ENCODE measurements around the gene SPRED2. TPM values are rescaled to one million over a fixed set of nuclear protein-coding genes. Genes with fewer than 3 reads are reported as not detected.
A peak's percentile ranks its signal among the peaks of the same experiment; 100 is the strongest.

Gene SPRED2
- total RNA-seq, 2 experiments from 2014 or later, result 9.5 to 12.7 TPM

- H3K36me3 Mint-ChIP-seq (ENCODE audit: low read depth), result no peaks in the 10 kb centered on the region
- POLR2A ChIA-PET, result interaction anchor here (0.8 to 1.1 kb wide), 2 partner anchors 56 to 130 kb away, joined by 3 to 4 read pairs; partner anchors contain the start of gene ACTR2
- H3K27ac Mint-ChIP-seq, result peak overlapping the region; percentile 16
- peaks cover 3% of the 10 kb centered on the region for H3K27me3 Mint-ChIP-seq (ENCODE audit: low read depth)
- no peak for ATAC-seq
- no peaks in the 10 kb centered on the region for H3K9me3 Mint-ChIP-seq (ENCODE audit: insufficient read depth)
- peaks cover 54% of the 10 kb centered on the region for H3K4me1 Mint-ChIP-seq (ENCODE audit: low read depth)
- CTCF ChIA-PET, result interaction anchor here (0.7 to 1.2 kb wide), 2 partner anchors 17 to 404 kb away, joined by 3 to 4 read pairs; no protein-coding TSS in a partner anchor
- no peak overlapping the region for H3K4me3 Mint-ChIP-seq
- no peak for DNase-seq
Measured at GRCh38 chr2:65357095-65357958, 75.1 kb downstream of the SPRED2 start.

GRCh38 chr2:65355186-65355831, 77.1 kb downstream of the SPRED2 start:
- CTCF ChIA-PET, result no interaction called here
- POLR2A ChIA-PET, result no interaction called here
- no peaks in the 10 kb centered on the region for H3K9me3 Mint-ChIP-seq (ENCODE audit: insufficient read depth)
- DNase-seq (no peak), ATAC-seq (no peak)
- peaks cover 3% of the 10 kb centered on the region for H3K27me3 Mint-ChIP-seq (ENCODE audit: low read depth)
- H3K36me3 Mint-ChIP-seq (ENCODE audit: low read depth), result no peaks in the 10 kb centered on the region
- peaks cover 43% of the 10 kb centered on the region for H3K4me1 Mint-ChIP-seq (ENCODE audit: low read depth)
- no peak overlapping the region for H3K4me3 Mint-ChIP-seq
- H3K27ac Mint-ChIP-seq, result no peak overlapping the region

- Mint-ChIP-seq H3K4me3 (no peak overlapping the region), H3K36me3 (ENCODE audit: low read depth) (no peaks in the 10 kb centered on the region), H3K27ac (no peak overlapping the region), H3K9me3 (ENCODE audit: insufficient read depth) (no peaks in the 10 kb centered on the region), H3K4me1 (ENCODE audit: low read depth) (peaks cover 43% of the 10 kb centered on the region), H3K27me3 (ENCODE audit: low read depth) (peaks cover 3% of the 10 kb centered on the region)
- ATAC-seq (no peak), DNase-seq (no peak)
- ChIA-PET POLR2A (no interaction called here), CTCF (no interaction called here)
Measured at GRCh38 chr2:65354773-65355172, 77.6 kb downstream of the SPRED2 start.

GRCh38 chr2:65353927-65354326, 78.5 kb downstream of the SPRED2 start:
- ChIA-PET CTCF (no interaction called here), POLR2A (no interaction called here)
- Mint-ChIP-seq H3K36me3 (ENCODE audit: low read depth) (no peaks in the 10 kb centered on the region), H3K4me3 (no peak overlapping the region), H3K27me3 (ENCODE audit: low read depth) (peaks cover 6% of the 10 kb centered on the region), H3K9me3 (ENCODE audit: insufficient read depth) (no peaks in the 10 kb centered on the region), H3K4me1 (ENCODE audit: low read depth) (peaks cover 40% of the 10 kb centered on the region), H3K27ac (no peak overlapping the region)
- ATAC-seq (no peak), DNase-seq (no peak)

GRCh38 chr2:65353046-65353445, 79.4 kb downstream of the SPRED2 start:
- H3K36me3 Mint-ChIP-seq (ENCODE audit: low read depth), result no peaks in the 10 kb centered on the region
- ChIA-PET CTCF (interaction anchor here (1.6 kb wide), 1 partner anchor 12 kb away, joined by 3 read pairs; no protein-coding TSS in a partner anchor), POLR2A (no interaction called here)
- H3K4me1 Mint-ChIP-seq (ENCODE audit: low read depth), result peaks cover 31% of the 10 kb centered on the region
- peaks cover 6% of the 10 kb centered on the region for H3K27me3 Mint-ChIP-seq (ENCODE audit: low read depth)
- H3K27ac Mint-ChIP-seq, result no peak overlapping the region
- no peak for ATAC-seq
- H3K4me3 Mint-ChIP-seq, result no peak overlapping the region
- no peaks in the 10 kb centered on the region for H3K9me3 Mint-ChIP-seq (ENCODE audit: insufficient read depth)
- DNase-seq, result no peak

- CTCF ChIA-PET, result interaction anchor here (0.7 to 1.6 kb wide), 2 partner anchors 13 to 59 kb away, joined by 3 read pairs; no protein-coding TSS in a partner anchor
- H3K4me3 Mint-ChIP-seq, result no peak overlapping the region
Measured at GRCh38 chr2:65351948-65352595, 80.3 kb downstream of the SPRED2 start.

GRCh38 chr2:65351234-65351947, 81.0 kb downstream of the SPRED2 start:
- Mint-ChIP-seq H3K36me3 (ENCODE audit: low read depth) (no peaks in the 10 kb centered on the region), H3K4me1 (ENCODE audit: low read depth) (peaks cover 18% of the 10 kb centered on the region), H3K9me3 (ENCODE audit: insufficient read depth) (no peaks in the 10 kb centered on the region), H3K27me3 (ENCODE audit: low read depth) (peaks cover 7% of the 10 kb centered on the region), H3K27ac (no peak overlapping the region), H3K4me3 (no peak overlapping the region)
- ATAC-seq, result no peak
- ChIA-PET POLR2A (no interaction called here), CTCF (interaction anchor here (0.7 to 1.5 kb wide), 4 partner anchors 8 to 60 kb away, joined by 3 to 7 read pairs (median 4); no protein-coding TSS in a partner anchor)
- DNase-seq, result no peak

More at GRCh38 chr2:65351948-65352595, 80.3 kb downstream of the SPRED2 start:
- ATAC-seq (no peak), DNase-seq (no peak)
- Mint-ChIP-seq H3K36me3 (ENCODE audit: low read depth) (no peaks in the 10 kb centered on the region), H3K9me3 (ENCODE audit: insufficient read depth) (no peaks in the 10 kb centered on the region), H3K27ac (no peak overlapping the region), H3K27me3 (ENCODE audit: low read depth) (peaks cover 6% of the 10 kb centered on the region), H3K4me1 (ENCODE audit: low read depth) (peaks cover 21% of the 10 kb centered on the region)
- POLR2A ChIA-PET, result interaction anchor here (0.6 kb wide), 1 partner anchor 48 kb away, joined by 3 read pairs; no protein-coding TSS in a partner anchor

- no peak for ATAC-seq
- peaks cover 16% of the 10 kb centered on the region for H3K4me1 Mint-ChIP-seq (ENCODE audit: low read depth)
Measured at GRCh38 chr2:65350651-65351056, 81.7 kb downstream of the SPRED2 start.

GRCh38 chr2:65349863-65350262, 82.5 kb downstream of the SPRED2 start:
- Mint-ChIP-seq H3K4me1 (ENCODE audit: low read depth) (peaks cover 12% of the 10 kb centered on the region), H3K27me3 (ENCODE audit: low read depth) (peaks cover 7% of the 10 kb centered on the region), H3K27ac (no peak overlapping the region), H3K9me3 (ENCODE audit: insufficient read depth) (no peaks in the 10 kb centered on the region), H3K4me3 (no peak overlapping the region), H3K36me3 (ENCODE audit: low read depth) (no peaks in the 10 kb centered on the region)
- ATAC-seq, result no peak
- no peak for DNase-seq
- ChIA-PET POLR2A (no interaction called here), CTCF (interaction anchor here (1.5 kb wide), 1 partner anchor 33 kb away, joined by 4 read pairs; no protein-coding TSS in a partner anchor)

More at GRCh38 chr2:65350651-65351056, 81.7 kb downstream of the SPRED2 start:
- DNase-seq, result no peak
- CTCF ChIA-PET, result interaction anchor here (1.2 to 1.5 kb wide), 3 partner anchors 9 to 54 kb away, joined by 3 to 7 read pairs (median 4); no protein-coding TSS in a partner anchor
- H3K27me3 Mint-ChIP-seq (ENCODE audit: low read depth), result peaks cover 7% of the 10 kb centered on the region
- no peak overlapping the region for H3K4me3 Mint-ChIP-seq
- no peak overlapping the region for H3K27ac Mint-ChIP-seq
- H3K9me3 Mint-ChIP-seq (ENCODE audit: insufficient read depth), result no peaks in the 10 kb centered on the region
- H3K36me3 Mint-ChIP-seq (ENCODE audit: low read depth), result no peaks in the 10 kb centered on the region
- POLR2A ChIA-PET, result no interaction called here

- H3K4me3 Mint-ChIP-seq, result no peak overlapping the region
- no peak overlapping the region for H3K27ac Mint-ChIP-seq
- H3K36me3 Mint-ChIP-seq (ENCODE audit: low read depth), result peaks cover 5% of the 10 kb centered on the region
- CTCF ChIA-PET, result no interaction called here
- ATAC-seq, result no peak
- H3K9me3 Mint-ChIP-seq (ENCODE audit: insufficient read depth), result no peaks in the 10 kb centered on the region
- POLR2A ChIA-PET, result no interaction called here
- H3K4me1 Mint-ChIP-seq (ENCODE audit: low read depth), result peaks cover 18% of the 10 kb centered on the region
- peaks cover 4% of the 10 kb centered on the region for H3K27me3 Mint-ChIP-seq (ENCODE audit: low read depth)
- DNase-seq, result no peak
Measured at GRCh38 chr2:65347913-65348312, 84.5 kb downstream of the SPRED2 start.

GRCh38 chr2:65345631-65346030, 86.8 kb downstream of the SPRED2 start:
- DNase-seq, result no peak
- ATAC-seq, result no peak
- peaks cover 4% of the 10 kb centered on the region for H3K27me3 Mint-ChIP-seq (ENCODE audit: low read depth)
- no peak overlapping the region for H3K4me3 Mint-ChIP-seq
- H3K36me3 Mint-ChIP-seq (ENCODE audit: low read depth), result peaks cover 5% of the 10 kb centered on the region
- peaks cover 18% of the 10 kb centered on the region for H3K4me1 Mint-ChIP-seq (ENCODE audit: low read depth)
- no peak overlapping the region for H3K27ac Mint-ChIP-seq
- ChIA-PET POLR2A (no interaction called here), CTCF (no interaction called here)
- no peaks in the 10 kb centered on the region for H3K9me3 Mint-ChIP-seq (ENCODE audit: insufficient read depth)

Data from activated CD8-positive, alpha-beta T cell treated with anti-CD3 and anti-CD28 coated beads, Interleukin-2, amount 10 ng/mL, durations not matched to agents 7 days and 5 days (primary cell).